ENCODE data around the gene TANC1. TPM values are rescaled to one million over a fixed set of nuclear protein-coding genes. Genes with fewer than 3 reads are reported as not detected.

TANC1 gene
- total and polyA plus RNA-seq, 2 of the 4 experiments (the other 2 are of a cell fraction): 10.2 to 12.9 TPM

DNA sequence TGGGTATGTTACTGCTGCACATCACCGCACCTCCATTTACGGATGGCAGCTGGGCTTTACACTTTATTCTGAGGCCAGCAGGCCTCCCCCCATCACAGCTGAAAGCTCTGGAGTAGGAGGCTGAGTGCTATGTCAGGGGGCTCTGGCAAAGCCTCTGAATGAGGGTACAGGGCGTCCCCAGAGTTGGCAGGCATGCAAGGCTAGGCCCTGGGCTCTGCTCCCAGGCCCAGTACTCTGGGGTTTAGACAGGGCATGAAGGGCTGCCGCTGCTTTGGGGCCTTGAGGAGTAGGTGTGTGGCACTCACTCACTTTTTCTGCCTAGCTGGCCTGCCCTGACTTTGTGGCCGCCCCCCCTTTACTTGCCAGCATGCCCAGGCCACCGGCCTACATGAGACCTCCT is 227.3 kb downstream of the TANC1 start:
- H3K36me3 ChIP-seq (ENCODE audit: control insufficient read depth, insufficient read depth, low read length): peaks cover 36% of the 10 kb centered on the region
- H4K8ac ChIP-seq (ENCODE audit: low read depth in 2 of 2, low read length in 2 of 2): no peak overlapping the region
- H2AK5ac ChIP-seq (ENCODE audit: low read depth, low read length): no peak overlapping the region
- H3K23ac ChIP-seq (ENCODE audit: low read depth, low read length): no peak overlapping the region
- in situ Hi-C loops (cut with MboI; ENCODE audit: low sequenced_read_pairs) (no loop called here), intact Hi-C loops (cut with micrococcal nuclease) (no loop called here), dilution Hi-C loops (cut with HindIII; ENCODE audit: low sequenced_read_pairs, unreplicated experiment) (no loop called here)
- 90% methylated on average over 2 of the region's 6 CpGs; no CpG with 5 or more reads in 1 of the 2 experiments for WGBS, 2 experiments (ENCODE audit: extremely low coverage in 2 of 2, insufficient read length in 1 of 2)
- no peak overlapping the region for H2AFZ ChIP-seq (replicated peaks; ENCODE audit: low read length, poor library complexity)
- H3K9me1 ChIP-seq (ENCODE audit: insufficient read depth, low read length): peaks cover 11% of the 10 kb centered on the region; the same call in 1 of the 2 replicates
- TF ChIP-seq RAD21 (IDR thresholded peaks at IDR 0.05; ENCODE audit: low read length) (no peak), MAFK (IDR thresholded peaks at IDR 0.05; ENCODE audit: low read depth, low read length) (no peak), SMC3 (IDR thresholded peaks at IDR 0.05; ENCODE audit: low read depth, low read length) (no peak), NFE2L2 (IDR thresholded peaks at IDR 0.05; ENCODE audit: low read depth, low read length) (no peak), MAZ (IDR thresholded peaks at IDR 0.05; ENCODE audit: borderline replicate concordance, low read depth, low read length) (no peak), CEBPB (IDR thresholded peaks at IDR 0.05; ENCODE audit: low read depth, low read length) (no peak), RFX5 (IDR thresholded peaks at IDR 0.05; ENCODE audit: low read depth, low read length) (no peak), POLR2A (IDR thresholded peaks at IDR 0.05; ENCODE audit: low read depth, low read length) (no peak), BHLHE40 (IDR thresholded peaks at IDR 0.05; ENCODE audit: low read depth, low read length) (no peak), RCOR1 (IDR thresholded peaks at IDR 0.05; ENCODE audit: insufficient replicate concordance, low read length) (no peak)
- TF ChIP-seq, protein P1, sequence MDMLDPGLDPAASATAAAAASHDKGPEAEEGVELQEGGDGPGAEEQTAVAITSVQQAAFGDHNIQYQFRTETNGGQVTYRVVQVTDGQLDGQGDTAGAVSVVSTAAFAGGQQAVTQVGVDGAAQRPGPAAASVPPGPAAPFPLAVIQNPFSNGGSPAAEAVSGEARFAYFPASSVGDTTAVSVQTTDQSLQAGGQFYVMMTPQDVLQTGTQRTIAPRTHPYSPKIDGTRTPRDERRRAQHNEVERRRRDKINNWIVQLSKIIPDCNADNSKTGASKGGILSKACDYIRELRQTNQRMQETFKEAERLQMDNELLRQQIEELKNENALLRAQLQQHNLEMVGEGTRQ (IDR thresholded peaks at IDR 0.05; ENCODE audit: low read depth, low read length): no peak
- TF ChIP-seq, protein P2, sequence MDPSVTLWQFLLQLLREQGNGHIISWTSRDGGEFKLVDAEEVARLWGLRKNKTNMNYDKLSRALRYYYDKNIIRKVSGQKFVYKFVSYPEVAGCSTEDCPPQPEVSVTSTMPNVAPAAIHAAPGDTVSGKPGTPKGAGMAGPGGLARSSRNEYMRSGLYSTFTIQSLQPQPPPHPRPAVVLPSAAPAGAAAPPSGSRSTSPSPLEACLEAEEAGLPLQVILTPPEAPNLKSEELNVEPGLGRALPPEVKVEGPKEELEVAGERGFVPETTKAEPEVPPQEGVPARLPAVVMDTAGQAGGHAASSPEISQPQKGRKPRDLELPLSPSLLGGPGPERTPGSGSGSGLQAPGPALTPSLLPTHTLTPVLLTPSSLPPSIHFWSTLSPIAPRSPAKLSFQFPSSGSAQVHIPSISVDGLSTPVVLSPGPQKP (IDR thresholded peaks at IDR 0.05; ENCODE audit: borderline replicate concordance, low read depth, low read length): no peak
- TF ChIP-seq, protein P3, sequence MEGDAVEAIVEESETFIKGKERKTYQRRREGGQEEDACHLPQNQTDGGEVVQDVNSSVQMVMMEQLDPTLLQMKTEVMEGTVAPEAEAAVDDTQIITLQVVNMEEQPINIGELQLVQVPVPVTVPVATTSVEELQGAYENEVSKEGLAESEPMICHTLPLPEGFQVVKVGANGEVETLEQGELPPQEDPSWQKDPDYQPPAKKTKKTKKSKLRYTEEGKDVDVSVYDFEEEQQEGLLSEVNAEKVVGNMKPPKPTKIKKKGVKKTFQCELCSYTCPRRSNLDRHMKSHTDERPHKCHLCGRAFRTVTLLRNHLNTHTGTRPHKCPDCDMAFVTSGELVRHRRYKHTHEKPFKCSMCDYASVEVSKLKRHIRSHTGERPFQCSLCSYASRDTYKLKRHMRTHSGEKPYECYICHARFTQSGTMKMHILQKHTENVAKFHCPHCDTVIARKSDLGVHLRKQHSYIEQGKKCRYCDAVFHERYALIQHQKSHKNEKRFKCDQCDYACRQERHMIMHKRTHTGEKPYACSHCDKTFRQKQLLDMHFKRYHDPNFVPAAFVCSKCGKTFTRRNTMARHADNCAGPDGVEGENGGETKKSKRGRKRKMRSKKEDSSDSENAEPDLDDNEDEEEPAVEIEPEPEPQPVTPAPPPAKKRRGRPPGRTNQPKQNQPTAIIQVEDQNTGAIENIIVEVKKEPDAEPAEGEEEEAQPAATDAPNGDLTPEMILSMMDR (conservative IDR thresholded peaks at IDR 0.05; ENCODE audit: low read depth, low read length): no peak
- no peak overlapping the region for H4K91ac ChIP-seq (ENCODE audit: insufficient read depth, low read depth, low read length)
- H3K79me1 ChIP-seq (ENCODE audit: low read depth in 1 of 2, low read length in 2 of 2): 0 out of 4 replicates have a peak, but pooled peaks cover 0 to 3% of the 10 kb centered on the region in 2 experiments
- H3K9ac ChIP-seq (ENCODE audit: low read depth, low read length): no peak overlapping the region
- DNase-seq (no peak), ATAC-seq (ENCODE audit: low read depth) (no peak)
- no peak overlapping the region for H3K4ac ChIP-seq (ENCODE audit: low read depth, low read length)
- no peaks in the 10 kb centered on the region for H3K4me1 ChIP-seq (ENCODE audit: control insufficient read depth, insufficient read depth, low read length)
- no peaks in the 10 kb centered on the region for H4K20me1 ChIP-seq (ENCODE audit: insufficient read depth, low read length)
- H2AK9ac ChIP-seq (replicated peaks; ENCODE audit: low read depth, low read length, poor library complexity): no peak overlapping the region
- no peaks in the 10 kb centered on the region for H3K9me3 ChIP-seq (ENCODE audit: control insufficient read depth, insufficient read depth, low read length)
- no TSS peak for BruUV-seq (replicated peaks)
- CTCF ChIA-PET: no interaction called here
- no peak overlapping the region for H3K4me3 ChIP-seq (ENCODE audit: insufficient read depth, low read depth, low read length)
- H3K56ac ChIP-seq (ENCODE audit: extremely low read depth, insufficient read depth, low read length): no peak overlapping the region
- POLR2A ChIA-PET (ENCODE audit: unreplicated experiment): no interaction called here
- H2BK5ac ChIP-seq (ENCODE audit: low read depth, low read length, poor library complexity, severe bottlenecking): no peak overlapping the region
- H2BK15ac ChIP-seq (ENCODE audit: low read depth, low read length): no peak overlapping the region
- H3K18ac ChIP-seq (ENCODE audit: low read depth, low read length): no peak overlapping the region
- no peaks in the 10 kb centered on the region for H3K27me3 ChIP-seq (ENCODE audit: control insufficient read depth, insufficient read depth, low read length)
- H4K5ac ChIP-seq (ENCODE audit: low read depth, low read length): no peak overlapping the region
- no peak overlapping the region for H3K27ac ChIP-seq (ENCODE audit: insufficient read depth, low read length)
- H3K14ac ChIP-seq (replicated peaks; ENCODE audit: low read depth, low read length): no peak overlapping the region
- H3K4me2 ChIP-seq (ENCODE audit: low read depth, low read length): no peak overlapping the region
- H2BK120ac ChIP-seq (ENCODE audit: low read depth, low read length): no peak overlapping the region
- H2BK20ac ChIP-seq (ENCODE audit: low read depth, low read length): no peak overlapping the region

Data from IMR-90 (cell line).